ENCODE results near the gene OR2AG1.

DNA sequence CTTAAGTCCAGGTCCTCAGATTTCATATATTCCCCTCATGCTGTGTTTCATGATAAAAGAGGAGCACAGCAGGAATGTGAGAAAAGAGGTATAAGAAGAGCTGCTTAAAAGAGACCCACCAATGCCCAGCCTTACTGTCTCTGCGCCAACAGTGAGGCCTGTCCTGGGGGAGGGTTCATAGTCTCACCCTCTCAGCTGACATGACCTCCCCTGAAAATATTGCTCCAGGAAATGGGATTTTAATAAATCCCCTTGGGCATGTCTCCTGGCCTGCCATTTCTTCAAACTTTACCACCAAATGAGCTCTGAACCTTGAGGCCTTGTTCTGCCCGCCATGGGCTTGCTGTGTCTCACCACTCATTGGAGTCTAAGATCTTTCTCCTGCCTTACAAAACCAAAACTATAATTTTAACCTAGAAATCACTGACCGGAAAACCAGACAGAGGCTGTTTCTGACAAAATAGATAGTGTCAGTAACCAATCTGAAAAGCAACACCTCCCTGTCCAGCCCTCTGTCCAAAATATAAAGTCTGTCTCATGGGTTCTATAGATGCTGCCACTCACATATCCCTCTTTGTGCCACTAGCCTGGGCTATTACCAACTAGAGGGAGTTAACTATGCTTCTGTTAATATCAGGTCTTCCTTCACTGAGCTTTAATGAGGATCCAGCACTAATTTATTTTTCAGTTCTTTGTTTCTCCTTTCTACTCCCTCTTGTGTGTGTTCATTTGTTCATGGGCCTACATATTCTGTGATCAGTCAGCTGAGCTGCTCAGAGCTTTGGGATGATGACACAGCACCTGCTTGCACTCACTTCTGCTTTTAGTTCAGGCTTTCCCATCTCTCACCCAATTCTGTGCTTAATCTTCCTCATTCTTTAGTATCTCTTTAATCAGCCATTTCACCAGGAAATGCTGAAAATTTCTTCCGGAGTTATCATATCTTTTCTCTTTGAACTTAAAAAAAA lies 10.6 kb upstream of the OR2AG1 start, which contains the start of gene OR2AG2:
- TF ChIP-seq POLR2AphosphoS5 (IDR thresholded peaks at IDR 0.05; ENCODE audit: low read depth, low read length) = no peak
- TF ChIP-seq, protein P1, sequence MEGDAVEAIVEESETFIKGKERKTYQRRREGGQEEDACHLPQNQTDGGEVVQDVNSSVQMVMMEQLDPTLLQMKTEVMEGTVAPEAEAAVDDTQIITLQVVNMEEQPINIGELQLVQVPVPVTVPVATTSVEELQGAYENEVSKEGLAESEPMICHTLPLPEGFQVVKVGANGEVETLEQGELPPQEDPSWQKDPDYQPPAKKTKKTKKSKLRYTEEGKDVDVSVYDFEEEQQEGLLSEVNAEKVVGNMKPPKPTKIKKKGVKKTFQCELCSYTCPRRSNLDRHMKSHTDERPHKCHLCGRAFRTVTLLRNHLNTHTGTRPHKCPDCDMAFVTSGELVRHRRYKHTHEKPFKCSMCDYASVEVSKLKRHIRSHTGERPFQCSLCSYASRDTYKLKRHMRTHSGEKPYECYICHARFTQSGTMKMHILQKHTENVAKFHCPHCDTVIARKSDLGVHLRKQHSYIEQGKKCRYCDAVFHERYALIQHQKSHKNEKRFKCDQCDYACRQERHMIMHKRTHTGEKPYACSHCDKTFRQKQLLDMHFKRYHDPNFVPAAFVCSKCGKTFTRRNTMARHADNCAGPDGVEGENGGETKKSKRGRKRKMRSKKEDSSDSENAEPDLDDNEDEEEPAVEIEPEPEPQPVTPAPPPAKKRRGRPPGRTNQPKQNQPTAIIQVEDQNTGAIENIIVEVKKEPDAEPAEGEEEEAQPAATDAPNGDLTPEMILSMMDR (IDR thresholded peaks at IDR 0.05) = no peak
